Measurements from ENCODE around the gene LTBP1. TPM values are rescaled to one million over a fixed set of nuclear protein-coding genes. Genes with fewer than 3 reads are reported as not detected.

The LTBP1 gene
- total and polyA plus RNA-seq, 2 experiments from 2014 or later, result 35.6 to 68.9 TPM

DNA sequence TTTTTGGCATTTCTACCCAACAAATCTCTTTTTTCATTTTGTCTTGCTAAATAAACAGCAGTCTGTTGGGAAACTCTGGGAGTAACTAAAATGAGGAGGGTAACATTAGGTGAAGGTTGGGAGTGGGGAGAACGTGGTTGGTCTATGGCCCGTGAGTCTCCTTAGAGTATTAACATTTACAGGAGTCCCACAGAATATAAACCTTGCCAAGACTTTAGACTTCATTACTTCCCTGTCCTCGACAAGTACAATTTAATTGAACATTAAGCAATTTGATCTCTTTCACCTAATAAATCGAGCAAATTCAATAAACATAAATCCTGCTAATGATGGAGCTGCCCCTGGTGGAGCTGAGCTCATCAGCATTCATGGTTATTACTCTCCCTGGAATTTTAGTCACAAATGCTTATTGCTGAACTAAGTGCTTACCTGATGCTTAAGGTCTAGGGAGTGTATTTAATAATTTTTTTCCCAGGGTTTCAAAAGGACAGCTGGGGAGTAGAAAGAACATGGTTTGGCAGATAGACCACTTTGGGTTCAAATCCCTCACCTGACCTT, 434.6 kb downstream of the LTBP1 start:
- no peaks in the 10 kb centered on the region for H3K4me1 ChIP-seq (ENCODE audit: insufficient read depth)
- H3K9me2 ChIP-seq (replicated peaks; ENCODE audit: insufficient read depth), result no peaks in the 10 kb centered on the region
- H3K36me3 ChIP-seq (replicated peaks; ENCODE audit: insufficient read depth, low read depth), result no peaks in the 10 kb centered on the region
- no peak overlapping the region for H3K27ac ChIP-seq
- no peak for DNase-seq (ENCODE audit: low spot score)
- no peaks in the 10 kb centered on the region for H3K27me3 ChIP-seq
- H2AFZ ChIP-seq, result no peak overlapping the region
- WGBS (ENCODE audit: low lambda C conversion rate, missing lambda C conversion rate), result 61% methylated on average over 4 of the region's 4 CpGs
- no peaks in the 10 kb centered on the region for H3K9me3 ChIP-seq (ENCODE audit: low read depth)
- no peak overlapping the region for H3K4me3 ChIP-seq
- H3K79me2 ChIP-seq, result no peaks in the 10 kb centered on the region
- no peak overlapping the region for H3K4me2 ChIP-seq
- H4K20me1 ChIP-seq (ENCODE audit: insufficient read depth, poor library complexity, severe bottlenecking), result no peaks in the 10 kb centered on the region
- no peak for TF ChIP-seq EZH2 (IDR thresholded peaks at IDR 0.05; ENCODE audit: borderline replicate concordance)
- TF ChIP-seq EZH2phosphoT487 (IDR thresholded peaks at IDR 0.05; ENCODE audit: low read depth, severe bottlenecking, unreplicated experiment), result no peak
- TF ChIP-seq, protein P1, sequence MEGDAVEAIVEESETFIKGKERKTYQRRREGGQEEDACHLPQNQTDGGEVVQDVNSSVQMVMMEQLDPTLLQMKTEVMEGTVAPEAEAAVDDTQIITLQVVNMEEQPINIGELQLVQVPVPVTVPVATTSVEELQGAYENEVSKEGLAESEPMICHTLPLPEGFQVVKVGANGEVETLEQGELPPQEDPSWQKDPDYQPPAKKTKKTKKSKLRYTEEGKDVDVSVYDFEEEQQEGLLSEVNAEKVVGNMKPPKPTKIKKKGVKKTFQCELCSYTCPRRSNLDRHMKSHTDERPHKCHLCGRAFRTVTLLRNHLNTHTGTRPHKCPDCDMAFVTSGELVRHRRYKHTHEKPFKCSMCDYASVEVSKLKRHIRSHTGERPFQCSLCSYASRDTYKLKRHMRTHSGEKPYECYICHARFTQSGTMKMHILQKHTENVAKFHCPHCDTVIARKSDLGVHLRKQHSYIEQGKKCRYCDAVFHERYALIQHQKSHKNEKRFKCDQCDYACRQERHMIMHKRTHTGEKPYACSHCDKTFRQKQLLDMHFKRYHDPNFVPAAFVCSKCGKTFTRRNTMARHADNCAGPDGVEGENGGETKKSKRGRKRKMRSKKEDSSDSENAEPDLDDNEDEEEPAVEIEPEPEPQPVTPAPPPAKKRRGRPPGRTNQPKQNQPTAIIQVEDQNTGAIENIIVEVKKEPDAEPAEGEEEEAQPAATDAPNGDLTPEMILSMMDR (IDR thresholded peaks at IDR 0.05; ENCODE audit: poor library complexity), result no peak

DNA sequence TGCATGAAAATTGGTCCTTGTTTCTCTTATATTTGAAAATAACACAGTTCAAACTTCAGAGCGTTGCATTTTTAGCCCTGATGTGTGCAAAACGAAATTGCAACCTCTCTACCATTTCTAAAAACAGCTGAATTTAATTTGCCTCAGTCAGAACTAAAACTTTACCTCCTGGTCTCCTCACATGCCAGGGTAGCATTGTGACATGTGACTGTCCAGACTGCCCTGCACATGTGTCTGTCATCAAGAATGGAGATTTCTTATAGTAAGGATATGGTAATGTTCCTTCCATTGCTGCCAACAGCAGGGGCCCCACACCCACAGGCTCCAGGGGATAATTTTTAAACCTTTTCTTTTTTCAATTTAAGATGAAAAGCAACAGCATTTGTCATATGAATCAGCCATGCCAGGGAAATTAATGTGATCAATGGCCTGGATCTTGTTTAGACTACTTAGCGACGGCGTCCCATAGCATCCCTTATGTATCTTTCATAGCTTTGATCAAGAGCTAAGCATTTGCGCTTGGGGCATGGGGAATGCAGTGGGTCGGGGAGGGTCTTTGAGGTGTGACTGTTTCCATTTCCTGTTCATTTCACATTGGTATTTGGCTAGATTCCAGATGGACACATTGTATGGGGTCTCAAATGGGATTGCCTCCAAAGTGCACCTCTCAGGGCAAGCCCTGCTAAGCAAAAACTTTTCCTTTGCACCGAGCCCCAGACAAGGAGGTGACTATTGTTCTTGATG, 437.3 kb downstream of the LTBP1 start:
- H3K9me2 ChIP-seq (replicated peaks; ENCODE audit: insufficient read depth), result no peaks in the 10 kb centered on the region
- no peak overlapping the region for H2AFZ ChIP-seq
- H4K20me1 ChIP-seq (ENCODE audit: insufficient read depth, poor library complexity, severe bottlenecking), result no peaks in the 10 kb centered on the region
- no peak overlapping the region for H3K4me2 ChIP-seq
- H3K79me2 ChIP-seq, result no peaks in the 10 kb centered on the region
- H3K27ac ChIP-seq, result no peak overlapping the region
- no peak overlapping the region for H3K4me3 ChIP-seq
- TF ChIP-seq, protein P1 (IDR thresholded peaks at IDR 0.05; ENCODE audit: poor library complexity), result no peak
- TF ChIP-seq EZH2 (IDR thresholded peaks at IDR 0.05; ENCODE audit: borderline replicate concordance) (no peak), EZH2phosphoT487 (IDR thresholded peaks at IDR 0.05; ENCODE audit: low read depth, severe bottlenecking, unreplicated experiment) (no peak)
- WGBS (ENCODE audit: low lambda C conversion rate, missing lambda C conversion rate), result 84% methylated on average over 8 of the region's 8 CpGs
- H3K27me3 ChIP-seq, result no peaks in the 10 kb centered on the region
- H3K9me3 ChIP-seq (ENCODE audit: low read depth), result no peaks in the 10 kb centered on the region
- H3K36me3 ChIP-seq (replicated peaks; ENCODE audit: insufficient read depth, low read depth), result no peaks in the 10 kb centered on the region
- no peaks in the 10 kb centered on the region for H3K4me1 ChIP-seq (ENCODE audit: insufficient read depth)
- DNase-seq (ENCODE audit: low spot score), result no peak

DNA sequence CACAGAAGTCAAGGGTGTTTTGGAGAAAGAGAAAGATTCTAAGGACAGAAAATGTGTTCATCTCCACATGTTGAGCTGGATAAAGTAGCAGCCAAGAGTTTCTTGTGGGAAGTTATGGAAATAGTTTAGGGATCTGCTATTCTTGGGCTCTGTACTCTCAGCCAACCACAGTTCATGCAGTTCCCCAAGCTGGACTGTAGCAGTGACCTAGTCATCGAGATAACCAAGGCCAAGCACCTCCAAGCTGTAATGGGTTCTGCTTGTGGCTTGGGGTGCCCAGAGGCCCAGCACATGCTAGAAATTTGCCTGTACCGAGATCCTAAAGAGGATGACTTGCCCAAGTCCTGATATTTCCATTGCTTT, 437.8 kb downstream of the LTBP1 start:
- no peaks in the 10 kb centered on the region for H3K79me2 ChIP-seq
- 97% methylated on average over 2 of the region's 2 CpGs for WGBS (ENCODE audit: low lambda C conversion rate, missing lambda C conversion rate)
- DNase-seq (ENCODE audit: low spot score), result no peak
- H3K27ac ChIP-seq, result no peak overlapping the region
- H4K20me1 ChIP-seq (ENCODE audit: insufficient read depth, poor library complexity, severe bottlenecking), result no peaks in the 10 kb centered on the region
- no peak overlapping the region for H2AFZ ChIP-seq
- H3K9me3 ChIP-seq (ENCODE audit: low read depth), result no peaks in the 10 kb centered on the region
- no peaks in the 10 kb centered on the region for H3K9me2 ChIP-seq (replicated peaks; ENCODE audit: insufficient read depth)
- TF ChIP-seq EZH2 (IDR thresholded peaks at IDR 0.05; ENCODE audit: borderline replicate concordance) (no peak), EZH2phosphoT487 (IDR thresholded peaks at IDR 0.05; ENCODE audit: low read depth, severe bottlenecking, unreplicated experiment) (no peak)
- TF ChIP-seq, protein P1 (IDR thresholded peaks at IDR 0.05; ENCODE audit: poor library complexity), result no peak
- no peaks in the 10 kb centered on the region for H3K36me3 ChIP-seq (replicated peaks; ENCODE audit: insufficient read depth, low read depth)
- H3K4me1 ChIP-seq (ENCODE audit: insufficient read depth), result no peaks in the 10 kb centered on the region
- no peak overlapping the region for H3K4me2 ChIP-seq
- H3K4me3 ChIP-seq, result no peak overlapping the region
- H3K27me3 ChIP-seq, result no peaks in the 10 kb centered on the region

Measured in hepatocyte (in vitro differentiated cells).